ENCODE results near the gene LOX. TPM values are rescaled to one million over a fixed set of nuclear protein-coding genes. Genes with fewer than 3 reads are reported as not detected.

Gene LOX
- total and polyA plus RNA-seq, 9 of the 15 experiments (the other 6 are each of a cell fraction or from before 2014, with no cell fraction given): 0.06 to 0.09 TPM; not detected in 7

- H4K20me1 ChIP-seq (replicated peaks; ENCODE audit: control insufficient read depth, insufficient read depth, low read length): no peaks in the 10 kb centered on the region
- no TSS peak for BruUV-seq (replicated peaks)
- H3K27ac ChIP-seq (ENCODE audit: extremely low read depth, low read depth, low read length): no peak overlapping the region
- intact Hi-C loops (cut with micrococcal nuclease): no loop called here
- H3K9me1 ChIP-seq (ENCODE audit: control insufficient read depth, insufficient read depth, low read length): no peaks in the 10 kb centered on the region
- no peak for TF ChIP-seq HOMEZ (CRISPR knock-in tag; IDR thresholded peaks at IDR 0.05)
- TF ChIP-seq ZNF12 (CRISPR knock-in tag; IDR thresholded peaks at IDR 0.05): no peak
- no peak for TF ChIP-seq CREB3 (tag; conservative IDR thresholded peaks at IDR 0.05; ENCODE audit: low read depth)
- no peak for TF ChIP-seq IFI16 (CRISPR knock-in tag; IDR thresholded peaks at IDR 0.05)
- peak; percentile 39; the same call in 1 of the 2 replicates for TF ChIP-seq ZBTB33 (CRISPR knock-in tag; IDR thresholded peaks at IDR 0.05)
- no peak for TF ChIP-seq ZNF436 (CRISPR knock-in tag; IDR thresholded peaks at IDR 0.05)
- H3K79me2 ChIP-seq (ENCODE audit: control insufficient read depth, insufficient read depth, low read length): no peaks in the 10 kb centered on the region
- H3K9me3 ChIP-seq (replicated peaks; ENCODE audit: control insufficient read depth, insufficient read depth, low read depth, low read length): no peaks in the 10 kb centered on the region
- H3K9ac ChIP-seq (ENCODE audit: insufficient read depth in 1 of 2, low read depth in 2 of 2, low read length in 2 of 2): no peak overlapping the region
- ATAC-seq: no peak
- H3K36me3 ChIP-seq (ENCODE audit: control insufficient read depth, insufficient read depth, low read length): no peaks in the 10 kb centered on the region
- no peak overlapping the region for H3K4me3 ChIP-seq
- WGBS (ENCODE audit: insufficient coverage, low coverage, missing lambda C conversion rate): 93% methylated on average over 34 of the region's 78 CpGs
- H3K4me2 ChIP-seq (ENCODE audit: insufficient read depth, low read length): no peak overlapping the region
- no peak for DNase-seq (ENCODE audit: extremely low read depth in 1 of 4, low spot score in 3 of 4)
- no peak overlapping the region for H2AFZ ChIP-seq (ENCODE audit: low read depth, low read length)
- no peaks in the 10 kb centered on the region for H3K27me3 ChIP-seq (ENCODE audit: control insufficient read depth in 2 of 2, insufficient read depth in 2 of 2, low read length in 2 of 2)
- H3K4me1 ChIP-seq (replicated peaks in 1 of 2; ENCODE audit: control insufficient read depth in 2 of 2, insufficient read depth in 2 of 2, low read length in 2 of 2): no peaks in the 10 kb centered on the region
- FAIRE-seq: no peak
- in situ Hi-C loops (cut with MboI): no loop called here
- CTCF ChIA-PET (ENCODE audit: low intra/inter-chr PET ratio): no interaction called here
- POLR2A ChIA-PET: no interaction called here
These were observed 518 bp downstream of the LOX start for GRCh38 chr5:122077366-122078115.

Measured in K562 (cell line).